ENCODE data around the gene AFG1L.
"Not testable (repeated sequence)": the region's sequence is repeated elsewhere in the genome, so short reads cannot be mapped to it uniquely, and the experiment has no call there.

Gene AFG1L

DNA sequence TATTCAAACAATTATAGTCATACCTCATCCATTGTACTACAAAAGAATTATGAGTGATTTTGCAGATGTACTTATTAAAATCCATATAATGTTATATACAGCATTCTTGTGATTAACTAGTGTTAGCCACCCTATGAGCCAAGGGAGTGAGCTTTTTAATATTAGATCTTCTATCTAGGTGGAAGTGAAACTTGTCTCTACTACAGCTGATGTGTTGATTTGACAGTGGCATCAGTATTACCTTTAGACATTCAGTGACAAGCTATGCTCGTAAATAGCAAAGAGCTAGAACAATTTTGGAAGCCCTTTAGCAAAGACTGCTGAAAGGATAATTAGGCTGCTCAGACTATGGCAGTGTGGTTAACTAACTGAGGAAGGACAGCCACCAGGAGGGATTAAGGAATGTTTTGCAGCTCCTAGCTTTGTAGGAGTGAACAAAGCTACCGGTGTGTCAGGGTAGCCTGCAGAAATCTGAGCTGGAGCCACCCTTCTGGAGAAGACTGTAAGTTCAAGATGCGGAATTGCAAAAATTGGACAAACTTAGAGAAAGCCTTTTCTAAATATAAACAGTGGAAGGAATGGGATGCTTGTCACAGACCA is 73.7 kb downstream of the AFG1L start:
- Histone ChIP-seq H3K4me3 (ENCODE audit: low read depth in 1 of 2, low read length in 2 of 2) (no peak overlapping the region), H3K4me1 (ENCODE audit: insufficient read depth, low read length) (no peaks in the 10 kb centered on the region), H3K9me3 (ENCODE audit: low read length) (no peaks in the 10 kb centered on the region), H3K27me3 (ENCODE audit: control insufficient read depth in 1 of 2, insufficient read depth in 2 of 2, low read length in 2 of 2) (no peaks in the 10 kb centered on the region), H3K36me3 (ENCODE audit: insufficient read depth, low read length) (no peaks in the 10 kb centered on the region), H3K9ac (ENCODE audit: low read length) (no peak overlapping the region), H3K27ac (ENCODE audit: low read depth, low read length) (no peak overlapping the region)

DNA sequence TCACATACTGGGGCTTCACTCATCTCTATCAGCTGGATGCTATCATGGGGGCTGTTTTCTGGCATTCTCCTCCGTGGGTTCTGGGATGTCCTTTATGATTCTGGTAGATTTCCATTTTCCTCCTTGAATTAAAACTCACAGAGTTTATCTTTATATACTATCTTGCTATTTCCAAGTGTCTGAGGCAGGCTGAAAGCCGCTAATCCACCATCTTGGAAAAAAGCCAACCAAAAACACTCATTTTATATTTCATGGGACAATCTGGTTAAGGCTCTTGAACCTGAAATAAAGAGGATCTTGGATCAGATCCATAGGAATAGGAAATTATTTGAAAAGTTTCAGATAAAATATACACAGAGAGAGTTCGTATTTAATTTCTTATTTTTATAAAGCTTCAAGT is 86.0 kb downstream of the AFG1L start:
- Histone ChIP-seq H3K4me1 (ENCODE audit: insufficient read depth, low read length) (no peaks in the 10 kb centered on the region), H3K4me3 (ENCODE audit: low read depth in 1 of 2, low read length in 2 of 2) (no peak overlapping the region), H3K36me3 (ENCODE audit: insufficient read depth, low read length) (no peaks in the 10 kb centered on the region), H3K9me3 (ENCODE audit: low read length) (no peaks in the 10 kb centered on the region), H3K27me3 (ENCODE audit: control insufficient read depth in 1 of 2, insufficient read depth in 2 of 2, low read length in 2 of 2) (no peaks in the 10 kb centered on the region), H3K9ac (ENCODE audit: low read length) (no peak overlapping the region), H3K27ac (ENCODE audit: low read depth, low read length) (no peak overlapping the region)

DNA sequence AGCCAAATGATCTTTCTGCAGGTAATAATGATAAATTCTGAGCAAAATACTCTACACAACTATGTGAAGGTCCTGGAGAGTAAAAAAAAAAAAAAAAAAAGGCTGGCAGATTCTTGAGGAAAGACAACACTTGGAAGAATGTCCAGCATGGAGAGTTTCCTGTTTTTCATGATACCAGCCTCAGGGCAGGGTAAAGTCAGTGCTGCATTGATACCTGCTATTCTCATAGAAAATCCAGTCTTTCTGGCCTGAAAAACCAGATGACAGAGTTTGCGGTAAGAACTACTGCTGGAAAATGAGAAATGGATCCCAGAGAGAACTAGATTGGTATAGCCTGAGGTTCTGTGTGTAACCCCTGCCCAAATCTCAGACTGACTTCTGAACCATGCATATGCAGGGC is 89.1 kb downstream of the AFG1L start:
- no peaks in the 10 kb centered on the region for H3K9me3 ChIP-seq (ENCODE audit: low read length)
- H3K4me3 ChIP-seq (ENCODE audit: low read depth in 1 of 2, low read length in 2 of 2) = no peak overlapping the region
- no peaks in the 10 kb centered on the region for H3K4me1 ChIP-seq (ENCODE audit: insufficient read depth, low read length)
- no peaks in the 10 kb centered on the region for H3K27me3 ChIP-seq (ENCODE audit: control insufficient read depth in 1 of 2, insufficient read depth in 2 of 2, low read length in 2 of 2)
- no peak overlapping the region for H3K9ac ChIP-seq (ENCODE audit: low read length)
- no peaks in the 10 kb centered on the region for H3K36me3 ChIP-seq (ENCODE audit: insufficient read depth, low read length)
- H3K27ac ChIP-seq (ENCODE audit: low read depth, low read length) = no peak overlapping the region

DNA sequence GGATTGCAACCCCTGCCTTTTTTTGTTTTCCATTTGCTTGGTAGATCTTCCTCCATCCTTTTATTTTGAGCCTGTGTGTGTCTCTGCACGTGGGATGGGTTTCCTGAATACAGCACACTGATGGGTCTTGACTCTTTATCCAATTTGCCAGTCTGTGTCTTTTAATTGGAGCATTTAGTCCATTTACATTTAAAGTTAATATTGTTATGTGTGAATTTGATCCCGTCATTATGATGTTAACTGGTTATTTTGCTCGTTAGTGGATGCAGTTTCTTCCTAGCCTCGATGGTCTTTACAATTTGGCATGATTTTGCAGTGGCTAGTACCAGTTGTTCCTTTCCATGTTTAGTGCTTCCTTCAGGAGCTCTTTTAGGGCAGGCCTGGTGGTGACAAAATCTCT is 94.3 kb downstream of the AFG1L start:
- not testable (repeated sequence) for H3K4me3 ChIP-seq (ENCODE audit: low read depth in 1 of 2, low read length in 2 of 2); H3K9me3 ChIP-seq (ENCODE audit: low read length); H3K27me3 ChIP-seq (ENCODE audit: control insufficient read depth in 1 of 2, insufficient read depth in 2 of 2, low read length in 2 of 2); H3K9ac ChIP-seq (ENCODE audit: low read length); H3K27ac ChIP-seq (ENCODE audit: low read depth, low read length); H3K4me1 ChIP-seq (ENCODE audit: insufficient read depth, low read length); H3K36me3 ChIP-seq (ENCODE audit: insufficient read depth, low read length)

DNA sequence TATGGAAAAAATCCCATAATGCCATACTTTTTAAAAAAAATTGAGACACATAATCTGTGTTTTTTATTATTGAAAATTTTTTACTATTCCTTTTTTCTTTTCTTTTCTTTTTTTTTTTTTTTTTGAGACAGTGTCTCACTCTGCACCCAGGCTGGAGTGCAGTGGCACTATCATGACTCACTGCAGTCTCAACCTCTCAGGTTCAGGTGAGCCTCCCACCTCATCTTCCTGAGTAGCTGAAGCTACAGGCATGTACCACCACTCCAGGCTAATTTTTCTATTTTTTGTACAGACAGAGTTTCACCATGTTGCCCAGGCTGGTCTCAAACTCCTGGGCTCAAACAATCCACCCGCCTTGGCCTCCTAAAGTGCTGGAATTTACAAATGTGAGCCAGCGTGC is 100.4 kb downstream of the AFG1L start:
- no peak overlapping the region for H3K9ac ChIP-seq (ENCODE audit: low read length)
- H3K9me3 ChIP-seq (ENCODE audit: low read length) = no peaks in the 10 kb centered on the region
- H3K4me3 ChIP-seq (ENCODE audit: low read depth in 1 of 2, low read length in 2 of 2) = no peak overlapping the region
- H3K27me3 ChIP-seq (ENCODE audit: control insufficient read depth in 1 of 2, insufficient read depth in 2 of 2, low read length in 2 of 2) = no peaks in the 10 kb centered on the region
- no peaks in the 10 kb centered on the region for H3K4me1 ChIP-seq (ENCODE audit: insufficient read depth, low read length)
- H3K27ac ChIP-seq (ENCODE audit: low read depth, low read length) = no peak overlapping the region
- no peaks in the 10 kb centered on the region for H3K36me3 ChIP-seq (ENCODE audit: insufficient read depth, low read length)

DNA sequence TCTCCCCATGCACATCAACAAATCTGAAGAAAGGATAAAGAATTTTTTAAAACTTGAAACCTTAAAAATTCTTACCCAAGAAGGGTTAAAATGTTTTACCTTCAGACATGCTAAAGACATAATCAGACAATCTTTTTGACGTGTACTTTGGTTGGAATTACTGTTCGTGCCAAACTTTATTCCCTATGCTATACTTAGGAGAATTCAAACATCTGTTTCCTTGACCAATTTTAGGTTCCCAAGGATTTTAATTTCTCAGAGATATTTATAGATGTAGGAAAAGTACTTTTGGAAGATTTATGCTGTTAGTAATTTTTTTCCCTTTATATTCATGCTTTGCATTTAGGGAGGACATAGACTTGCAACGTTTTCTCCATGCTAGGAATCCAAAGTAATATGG is 108.4 kb downstream of the AFG1L start:
- H3K27ac ChIP-seq (ENCODE audit: low read depth, low read length) = no peak overlapping the region
- no peaks in the 10 kb centered on the region for H3K36me3 ChIP-seq (ENCODE audit: insufficient read depth, low read length)
- H3K4me3 ChIP-seq (ENCODE audit: low read depth in 1 of 2, low read length in 2 of 2) = no peak overlapping the region
- H3K4me1 ChIP-seq (ENCODE audit: insufficient read depth, low read length) = no peaks in the 10 kb centered on the region
- H3K9me3 ChIP-seq (ENCODE audit: low read length) = no peaks in the 10 kb centered on the region
- no peaks in the 10 kb centered on the region for H3K27me3 ChIP-seq (ENCODE audit: control insufficient read depth in 1 of 2, insufficient read depth in 2 of 2, low read length in 2 of 2)
- H3K9ac ChIP-seq (ENCODE audit: low read length) = no peak overlapping the region

DNA sequence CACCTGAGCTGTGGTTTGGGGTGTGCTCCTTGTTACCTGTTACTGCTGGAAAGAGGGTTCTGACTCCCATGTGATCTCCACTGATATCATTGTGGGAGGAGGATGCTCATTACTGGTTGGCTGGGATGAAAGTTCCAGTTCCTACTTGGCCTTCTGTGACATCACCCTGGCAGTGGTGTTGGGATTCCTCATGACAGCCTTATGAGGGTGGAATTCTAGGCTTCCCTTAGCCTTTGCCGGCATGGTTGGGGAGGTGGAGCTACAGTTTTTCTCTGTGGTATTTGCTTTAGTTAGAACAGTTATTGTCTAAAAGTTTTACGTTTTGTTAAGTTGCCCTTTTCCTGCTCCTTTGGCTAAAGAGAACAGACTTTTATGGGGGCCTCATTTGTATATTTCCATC is 112.1 kb downstream of the AFG1L start:
- Histone ChIP-seq H3K4me3 (ENCODE audit: low read depth in 1 of 2, low read length in 2 of 2) (no peak overlapping the region), H3K9ac (ENCODE audit: low read length) (no peak overlapping the region), H3K27ac (ENCODE audit: low read depth, low read length) (no peak overlapping the region), H3K27me3 (ENCODE audit: control insufficient read depth in 1 of 2, insufficient read depth in 2 of 2, low read length in 2 of 2) (no peaks in the 10 kb centered on the region), H3K36me3 (ENCODE audit: insufficient read depth, low read length) (no peaks in the 10 kb centered on the region), H3K9me3 (ENCODE audit: low read length) (no peaks in the 10 kb centered on the region), H3K4me1 (ENCODE audit: insufficient read depth, low read length) (no peaks in the 10 kb centered on the region)

DNA sequence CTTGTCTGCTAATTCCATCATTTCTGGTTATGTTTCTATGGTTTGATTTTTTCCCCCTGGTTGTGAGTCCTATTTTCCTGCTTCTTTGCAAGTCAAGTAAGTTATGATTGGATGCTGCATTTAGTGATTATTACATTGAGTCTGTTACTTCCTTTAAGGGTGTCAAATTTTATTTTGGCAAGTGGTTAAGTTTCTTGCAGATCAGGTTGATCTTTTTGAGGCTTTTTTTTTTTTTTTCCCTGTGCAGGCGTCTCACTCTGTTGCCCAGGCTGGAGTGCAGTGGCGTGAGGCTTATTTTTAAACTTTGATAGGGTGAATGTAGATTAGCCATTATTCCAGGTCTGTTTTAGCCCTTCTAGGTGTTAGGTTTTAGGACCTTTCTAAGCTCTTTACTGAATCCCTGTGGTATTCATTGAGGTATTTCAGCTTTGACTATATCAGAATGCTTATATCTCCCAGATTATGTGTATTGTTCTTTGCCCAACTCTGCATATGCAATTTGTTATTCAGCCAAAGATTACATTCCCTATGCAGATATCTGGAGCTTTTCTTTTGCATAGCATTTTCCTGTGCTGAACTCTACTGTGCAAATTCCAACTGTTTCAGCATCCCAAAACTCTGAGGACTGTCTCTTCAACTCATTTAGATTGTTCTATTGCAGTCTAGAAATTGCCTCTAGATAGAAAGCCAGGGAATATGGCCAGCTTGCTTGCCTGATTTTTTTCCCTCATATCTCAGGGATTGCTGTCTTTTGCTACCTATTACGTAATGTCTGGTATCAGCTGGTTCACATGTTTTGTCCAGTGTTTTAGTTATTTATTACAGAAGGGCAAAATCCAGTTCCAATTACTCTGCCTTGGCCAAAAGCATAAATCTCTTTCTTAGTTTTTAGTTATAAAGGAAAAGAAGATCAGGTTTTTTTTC is 113.3 kb downstream of the AFG1L start:
- Histone ChIP-seq H3K27ac (ENCODE audit: low read depth, low read length) (no peak overlapping the region), H3K9me3 (ENCODE audit: low read length) (no peaks in the 10 kb centered on the region), H3K9ac (ENCODE audit: low read length) (no peak overlapping the region), H3K36me3 (ENCODE audit: insufficient read depth, low read length) (no peaks in the 10 kb centered on the region), H3K27me3 (ENCODE audit: control insufficient read depth in 1 of 2, insufficient read depth in 2 of 2, low read length in 2 of 2) (no peaks in the 10 kb centered on the region), H3K4me1 (ENCODE audit: insufficient read depth, low read length) (no peaks in the 10 kb centered on the region), H3K4me3 (ENCODE audit: low read depth in 1 of 2, low read length in 2 of 2) (no peak overlapping the region)

DNA sequence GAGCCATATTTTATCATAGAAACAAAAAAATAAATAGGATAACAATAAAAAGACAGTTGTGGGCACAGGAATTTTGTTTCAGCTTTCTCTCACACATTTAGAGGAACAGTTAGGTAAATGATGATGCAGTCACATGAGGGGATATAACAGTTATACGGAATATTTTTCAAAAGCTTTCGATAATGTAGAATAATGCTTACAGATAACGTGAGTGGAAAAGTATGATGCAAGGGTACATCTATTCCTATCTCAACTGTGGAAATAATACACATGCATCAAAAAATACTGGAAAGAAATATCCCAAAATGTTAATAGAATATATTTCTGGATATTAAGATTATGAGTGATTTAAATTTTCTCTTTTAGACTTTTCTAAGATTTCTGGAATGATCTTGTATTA is 114.0 kb downstream of the AFG1L start:
- Histone ChIP-seq H3K27ac (ENCODE audit: low read depth, low read length) (no peak overlapping the region), H3K36me3 (ENCODE audit: insufficient read depth, low read length) (no peaks in the 10 kb centered on the region), H3K9me3 (ENCODE audit: low read length) (no peaks in the 10 kb centered on the region)

DNA sequence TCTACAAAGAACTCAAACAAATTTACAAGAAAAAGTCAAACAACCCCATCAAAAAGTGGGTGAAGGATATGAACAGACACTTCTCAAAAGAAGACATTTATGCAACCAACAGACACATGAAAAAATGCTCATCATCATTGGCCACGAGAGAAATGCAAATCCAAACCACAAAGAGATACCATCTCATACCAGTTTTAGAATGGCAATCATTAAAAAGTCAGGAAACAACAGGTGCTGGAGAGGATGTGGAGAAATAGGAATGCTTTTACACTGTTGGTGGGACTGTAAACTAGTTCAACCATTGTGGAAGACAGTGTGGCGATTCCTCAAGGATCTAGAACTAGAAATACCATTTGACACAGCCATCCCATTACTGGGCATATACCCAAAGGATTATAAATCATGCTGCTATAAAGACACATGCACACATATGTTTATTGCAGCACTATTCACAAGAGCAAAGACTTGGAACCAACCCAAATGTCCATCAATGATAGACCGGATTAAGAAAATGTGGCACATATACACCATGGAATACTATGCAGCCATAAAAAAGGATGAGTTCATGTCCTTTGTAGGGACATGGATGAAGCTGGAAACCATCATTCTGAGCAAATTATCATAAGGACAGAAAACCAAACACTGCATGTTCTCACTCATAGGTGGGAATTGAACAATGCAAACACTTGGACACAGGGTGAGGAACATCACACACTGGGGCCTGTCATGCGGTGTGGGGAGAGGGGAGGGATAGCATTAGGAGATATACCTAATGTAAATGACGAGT is 121.4 kb downstream of the AFG1L start:
- not testable (repeated sequence) for H3K4me3 ChIP-seq (ENCODE audit: low read depth in 1 of 2, low read length in 2 of 2); H3K4me1 ChIP-seq (ENCODE audit: insufficient read depth, low read length); H3K9ac ChIP-seq (ENCODE audit: low read length); H3K36me3 ChIP-seq (ENCODE audit: insufficient read depth, low read length); H3K27ac ChIP-seq (ENCODE audit: low read depth, low read length); H3K27me3 ChIP-seq (ENCODE audit: control insufficient read depth in 1 of 2, insufficient read depth in 2 of 2, low read length in 2 of 2); H3K9me3 ChIP-seq (ENCODE audit: low read length)

More for the DNA sequence above, 114.0 kb downstream of the AFG1L start:
- Histone ChIP-seq H3K4me1 (ENCODE audit: insufficient read depth, low read length) (no peaks in the 10 kb centered on the region), H3K27me3 (ENCODE audit: control insufficient read depth in 1 of 2, insufficient read depth in 2 of 2, low read length in 2 of 2) (no peaks in the 10 kb centered on the region), H3K4me3 (ENCODE audit: low read depth in 1 of 2, low read length in 2 of 2) (no peak overlapping the region), H3K9ac (ENCODE audit: low read length) (no peak overlapping the region)

DNA sequence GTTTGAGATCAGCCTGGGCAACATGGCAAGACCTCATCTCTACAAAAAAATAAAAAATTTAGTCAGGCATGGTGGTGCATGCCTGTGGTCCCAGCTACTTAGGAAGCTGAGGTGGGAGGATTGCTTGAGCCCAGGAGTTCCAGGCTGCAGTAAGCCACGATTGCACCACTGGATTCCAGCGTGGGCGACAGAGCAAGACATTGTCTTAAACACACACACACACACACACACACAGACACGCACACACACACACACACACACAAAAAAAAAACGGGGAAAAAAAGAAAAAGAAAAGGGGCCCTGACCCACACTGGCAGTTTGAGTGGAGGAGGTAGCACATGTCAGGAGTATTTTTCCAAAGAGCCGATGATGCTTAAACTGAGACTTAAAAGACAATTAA is 122.2 kb downstream of the AFG1L start:
- no peaks in the 10 kb centered on the region for H3K36me3 ChIP-seq (ENCODE audit: insufficient read depth, low read length)
- no peaks in the 10 kb centered on the region for H3K9me3 ChIP-seq (ENCODE audit: low read length)
- H3K9ac ChIP-seq (ENCODE audit: low read length) = no peak overlapping the region
- no peaks in the 10 kb centered on the region for H3K4me1 ChIP-seq (ENCODE audit: insufficient read depth, low read length)
- no peaks in the 10 kb centered on the region for H3K27me3 ChIP-seq (ENCODE audit: control insufficient read depth in 1 of 2, insufficient read depth in 2 of 2, low read length in 2 of 2)
- H3K4me3 ChIP-seq (ENCODE audit: low read depth in 1 of 2, low read length in 2 of 2) = no peak overlapping the region
- H3K27ac ChIP-seq (ENCODE audit: low read depth, low read length) = no peak overlapping the region

Measured in muscle layer of colon (tissue), 2 donors.